Adipocyte (in vitro differentiated cells): Measurements from ENCODE around the gene MEG3.
A peak's percentile ranks its signal among the peaks of the same experiment; 100 is the strongest.

Experiments used
- DNase-seq: peaks from one replicate; pipeline ENCODE4 v3.0.0-alpha.2; 2015; ENCODE audit warnings: low read depth
- H3K27me3 ChIP-seq: replicated peaks from 2 replicates; pipeline ENCODE4 v1.7.0; 2013; ENCODE audit warnings: mild to moderate bottlenecking, low read length, moderate library complexity; ENCODE audit not compliant: control insufficient read depth, insufficient read depth
- H3K36me3 ChIP-seq: 2 replicates; pipeline ENCODE4 v1.7.0; 2013; ENCODE audit warnings: low read length, mild to moderate bottlenecking, moderate library complexity; ENCODE audit not compliant: control insufficient read depth, insufficient read depth, severe bottlenecking
- H3K4me1 ChIP-seq: 2 replicates; pipeline ENCODE4 v1.7.0; 2013; ENCODE audit warnings: mild to moderate bottlenecking, low read length, moderate library complexity; ENCODE audit not compliant: control insufficient read depth, insufficient read depth
- H3K4me3 ChIP-seq: 2 replicates; pipeline ENCODE4 v1.7.0; 2013; ENCODE audit warnings: mild to moderate bottlenecking, low read length, moderate library complexity
- H3K9ac ChIP-seq: 2 replicates; pipeline ENCODE4 v1.7.0; 2013; ENCODE audit warnings: mild to moderate bottlenecking, low read length, moderate library complexity
- H3K9me3 ChIP-seq: 2 replicates; pipeline ENCODE4 v1.7.0; 2013; ENCODE audit warnings: mild to moderate bottlenecking, low read length, moderate library complexity; ENCODE audit not compliant: control insufficient read depth

Gene MEG3

GRCh38 chr14:100836311-100836805 is 10.4 kb downstream of the MEG3 start:
- Histone ChIP-seq H3K27me3 (no peaks in the 10 kb centered on the region), H3K9me3 (no peaks in the 10 kb centered on the region), H3K36me3 (peaks cover 42% of the 10 kb centered on the region), H3K9ac (no peak overlapping the region), H3K4me3 (no peak overlapping the region), H3K4me1 (peaks cover 10% of the 10 kb centered on the region)
- no peak for DNase-seq

DNA sequence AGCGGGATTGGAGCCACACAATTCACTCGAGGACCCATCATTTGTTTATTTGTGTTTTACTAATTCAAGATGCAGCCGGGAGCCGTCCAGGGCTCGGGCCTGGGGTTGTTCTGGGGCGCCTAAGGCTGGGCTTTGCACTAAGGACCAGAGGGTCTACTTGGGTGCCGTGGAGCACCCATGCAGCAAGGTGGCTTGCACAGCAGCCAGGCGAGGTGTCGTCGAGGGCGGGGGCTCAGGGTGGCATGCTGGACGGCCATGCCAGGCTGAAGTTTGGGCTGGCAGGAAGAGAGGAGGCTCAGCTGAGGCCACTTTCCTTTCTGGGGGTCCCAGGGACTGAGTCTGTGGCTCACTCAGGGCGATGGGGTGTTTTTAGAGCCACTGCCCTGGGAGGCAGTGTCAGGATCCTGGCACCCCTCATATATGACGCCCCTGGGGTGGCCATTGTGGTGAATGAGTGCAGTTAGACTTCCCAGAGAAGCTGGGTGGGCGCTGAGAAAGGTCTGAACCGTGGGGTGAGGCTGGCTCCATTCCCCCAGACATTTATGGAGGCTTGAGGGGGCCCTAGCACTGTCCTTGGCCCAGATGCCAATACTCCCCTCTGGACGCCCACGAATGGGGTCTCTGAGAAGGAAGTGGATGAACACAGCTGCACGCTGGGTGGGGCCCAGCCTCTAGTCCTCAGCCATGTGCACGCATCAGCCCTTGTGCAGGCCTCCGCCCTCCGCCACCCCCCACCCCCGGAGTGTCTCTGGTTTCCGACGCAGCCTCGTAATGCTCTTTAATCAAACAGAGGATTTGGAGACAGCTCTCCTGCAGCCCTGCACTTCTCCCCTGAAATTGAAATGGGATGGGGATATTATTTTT is 11.3 kb downstream of the MEG3 start:
- no peak for DNase-seq
- no peak overlapping the region for H3K9ac ChIP-seq
- H3K36me3 ChIP-seq: peaks cover 39% of the 10 kb centered on the region
- H3K9me3 ChIP-seq: no peaks in the 10 kb centered on the region
- no peak overlapping the region for H3K4me3 ChIP-seq
- peaks cover 12% of the 10 kb centered on the region for H3K4me1 ChIP-seq
- no peaks in the 10 kb centered on the region for H3K27me3 ChIP-seq

DNA sequence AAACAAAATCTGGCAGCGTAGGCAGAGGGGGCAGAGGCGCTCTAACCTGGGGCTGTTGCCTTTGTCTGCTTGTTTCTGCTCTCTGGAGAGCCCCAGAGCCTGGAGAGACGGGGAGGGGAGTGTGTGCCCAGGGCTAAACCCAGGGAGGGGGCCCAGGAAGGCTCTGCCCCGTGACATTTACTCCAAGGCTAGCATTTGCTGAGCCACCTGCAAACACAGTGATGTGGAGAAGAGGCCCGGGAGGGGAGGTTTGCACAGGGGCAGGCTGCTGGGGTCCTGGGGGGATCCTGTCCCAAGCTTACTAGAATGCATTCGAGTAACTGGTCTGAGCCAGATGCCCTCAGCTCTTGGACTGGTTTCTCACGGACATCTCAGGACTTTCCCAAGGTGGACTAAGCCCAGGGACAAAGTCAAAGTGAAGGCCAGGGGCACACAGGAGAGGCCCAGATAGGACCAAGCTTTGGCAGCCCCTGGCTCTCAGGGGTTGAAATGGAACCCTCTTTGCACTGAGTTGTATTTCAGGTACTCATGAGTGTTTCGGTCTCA is 12.0 kb downstream of the MEG3 start:
- Histone ChIP-seq H3K9me3 (no peaks in the 10 kb centered on the region), H3K36me3 (peaks cover 32% of the 10 kb centered on the region), H3K27me3 (no peaks in the 10 kb centered on the region), H3K4me1 (peaks cover 19% of the 10 kb centered on the region), H3K4me3 (no peak overlapping the region), H3K9ac (no peak overlapping the region)
- DNase-seq: no peak

DNA sequence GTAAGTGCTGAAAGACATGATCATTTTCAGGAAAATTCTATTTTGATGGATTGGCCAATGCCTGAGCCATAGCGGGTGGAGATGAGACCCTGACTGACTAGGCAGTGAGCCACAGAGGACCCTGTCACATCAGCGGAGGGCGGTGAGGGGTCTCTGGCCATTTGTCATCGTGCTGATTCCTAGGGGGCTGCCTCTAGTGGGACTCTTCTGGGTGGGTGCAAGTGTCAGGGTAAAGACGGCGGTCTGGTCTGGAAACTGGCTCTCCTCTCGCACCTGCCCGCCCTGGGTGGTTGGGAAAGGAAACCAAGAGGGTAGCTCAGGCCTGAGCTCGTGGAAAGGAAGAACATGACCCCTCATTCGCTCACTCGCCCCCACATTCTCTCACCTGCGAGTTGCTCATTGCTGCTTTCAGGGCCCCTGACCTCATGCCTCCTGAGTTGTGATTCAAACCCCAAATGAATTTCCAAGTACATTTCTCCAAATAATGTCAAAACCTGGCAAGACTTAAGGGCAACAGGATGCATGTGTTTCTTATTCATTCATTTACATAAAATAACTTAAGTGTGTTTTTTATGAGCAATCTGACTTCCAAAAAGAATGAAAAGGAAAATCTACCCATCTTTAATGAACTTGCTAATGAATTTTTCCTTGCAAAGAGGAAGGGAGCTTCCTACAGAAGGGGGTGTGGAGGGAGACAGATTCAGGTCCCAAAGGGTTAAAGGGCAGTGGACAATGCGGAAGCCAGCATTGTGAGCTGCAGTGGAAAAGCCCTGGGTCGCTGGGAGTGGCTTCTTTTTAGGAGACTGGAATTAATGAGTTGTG is 12.8 kb downstream of the MEG3 start:
- no peak overlapping the region for H3K4me3 ChIP-seq
- peaks cover 32% of the 10 kb centered on the region for H3K36me3 ChIP-seq
- H3K9ac ChIP-seq: no peak overlapping the region
- H3K4me1 ChIP-seq: peaks cover 26% of the 10 kb centered on the region
- no peaks in the 10 kb centered on the region for H3K9me3 ChIP-seq
- DNase-seq: no peak
- H3K27me3 ChIP-seq: no peaks in the 10 kb centered on the region

DNA sequence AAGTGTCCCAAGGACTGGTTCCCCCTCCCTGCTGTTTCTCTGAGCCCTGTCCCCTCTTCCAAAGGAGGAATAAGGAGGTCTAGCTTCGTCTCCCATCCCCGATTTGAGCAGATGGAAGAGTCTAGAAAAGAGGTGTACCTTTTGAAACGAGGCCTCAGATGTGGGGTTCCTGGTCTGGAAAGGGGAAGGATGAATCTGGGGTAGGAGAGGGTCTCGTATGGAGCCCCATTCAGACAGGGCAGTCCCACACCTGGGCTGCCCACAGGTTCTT is 13.3 kb downstream of the MEG3 start:
- H3K9me3 ChIP-seq: no peaks in the 10 kb centered on the region
- H3K4me3 ChIP-seq: no peak overlapping the region
- no peaks in the 10 kb centered on the region for H3K27me3 ChIP-seq
- DNase-seq: no peak
- peaks cover 26% of the 10 kb centered on the region for H3K4me1 ChIP-seq
- no peak overlapping the region for H3K9ac ChIP-seq
- H3K36me3 ChIP-seq: peaks cover 27% of the 10 kb centered on the region

DNA sequence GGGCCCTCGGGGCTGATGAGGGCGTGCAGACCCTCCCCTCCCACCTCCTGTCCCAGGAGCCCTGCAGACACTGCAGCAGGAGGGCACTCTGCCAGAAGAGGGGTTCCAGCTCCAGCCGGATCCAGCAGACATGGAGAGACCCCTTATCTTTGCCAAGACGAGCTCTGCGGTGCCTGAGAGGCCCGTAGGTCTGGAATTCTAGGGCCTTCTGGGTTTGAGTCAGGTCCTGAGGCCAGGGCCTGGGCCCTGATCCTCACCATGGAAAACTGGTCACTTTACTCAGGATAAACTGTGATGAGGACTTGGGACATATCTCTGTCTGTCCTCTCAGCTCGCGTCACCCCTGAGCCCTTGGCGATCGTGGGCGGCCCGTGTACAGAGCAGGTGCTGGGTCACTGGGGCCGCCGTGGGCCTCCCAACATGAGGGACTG is 13.8 kb downstream of the MEG3 start:
- Histone ChIP-seq H3K4me1 (peaks cover 26% of the 10 kb centered on the region), H3K4me3 (no peak overlapping the region), H3K9me3 (no peaks in the 10 kb centered on the region), H3K36me3 (peaks cover 22% of the 10 kb centered on the region), H3K27me3 (no peaks in the 10 kb centered on the region), H3K9ac (no peak overlapping the region)
- DNase-seq: no peak

DNA sequence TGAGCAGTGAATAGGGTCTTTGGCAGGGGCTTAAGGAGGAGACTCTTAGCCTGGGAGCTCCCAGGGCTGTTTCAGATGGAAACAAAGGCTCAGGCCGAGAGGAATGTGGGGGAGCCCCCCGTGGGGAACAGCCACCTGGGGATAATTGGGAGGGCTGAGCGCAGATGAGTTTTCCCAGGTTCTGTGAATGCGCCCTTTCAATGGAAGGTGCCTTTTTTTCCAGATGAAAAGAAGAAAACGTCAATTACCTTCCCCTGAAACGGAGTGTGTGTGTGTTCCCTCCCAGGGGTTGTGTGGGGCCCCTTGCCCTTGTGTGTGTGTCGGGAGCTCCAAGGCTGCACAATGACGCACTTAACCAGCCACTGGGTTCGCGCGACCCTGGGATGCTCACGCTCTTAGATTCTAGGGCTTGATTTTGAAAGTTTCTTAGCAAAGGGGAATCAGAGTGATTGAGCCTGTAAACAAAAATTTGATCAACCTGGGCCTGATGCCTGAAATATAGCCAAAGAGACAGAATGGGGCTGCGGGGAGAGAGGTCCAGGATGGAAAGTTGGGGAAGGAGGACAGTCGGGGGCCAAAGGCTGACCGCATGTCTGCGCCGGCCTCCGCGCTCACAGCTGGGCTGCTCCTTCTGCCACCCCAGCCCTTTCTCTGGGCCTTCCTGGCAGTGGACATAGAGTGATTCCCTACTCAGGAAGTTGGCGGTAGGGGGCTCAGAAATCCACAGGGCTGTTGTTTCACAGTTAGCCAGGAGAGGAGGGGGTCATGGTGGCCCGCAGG is 14.6 kb downstream of the MEG3 start:
- DNase-seq: no peak
- peaks cover 19% of the 10 kb centered on the region for H3K36me3 ChIP-seq
- no peak overlapping the region for H3K4me3 ChIP-seq
- H3K9me3 ChIP-seq: no peaks in the 10 kb centered on the region
- H3K4me1 ChIP-seq: peaks cover 26% of the 10 kb centered on the region
- no peaks in the 10 kb centered on the region for H3K27me3 ChIP-seq
- H3K9ac ChIP-seq: no peak overlapping the region

DNA sequence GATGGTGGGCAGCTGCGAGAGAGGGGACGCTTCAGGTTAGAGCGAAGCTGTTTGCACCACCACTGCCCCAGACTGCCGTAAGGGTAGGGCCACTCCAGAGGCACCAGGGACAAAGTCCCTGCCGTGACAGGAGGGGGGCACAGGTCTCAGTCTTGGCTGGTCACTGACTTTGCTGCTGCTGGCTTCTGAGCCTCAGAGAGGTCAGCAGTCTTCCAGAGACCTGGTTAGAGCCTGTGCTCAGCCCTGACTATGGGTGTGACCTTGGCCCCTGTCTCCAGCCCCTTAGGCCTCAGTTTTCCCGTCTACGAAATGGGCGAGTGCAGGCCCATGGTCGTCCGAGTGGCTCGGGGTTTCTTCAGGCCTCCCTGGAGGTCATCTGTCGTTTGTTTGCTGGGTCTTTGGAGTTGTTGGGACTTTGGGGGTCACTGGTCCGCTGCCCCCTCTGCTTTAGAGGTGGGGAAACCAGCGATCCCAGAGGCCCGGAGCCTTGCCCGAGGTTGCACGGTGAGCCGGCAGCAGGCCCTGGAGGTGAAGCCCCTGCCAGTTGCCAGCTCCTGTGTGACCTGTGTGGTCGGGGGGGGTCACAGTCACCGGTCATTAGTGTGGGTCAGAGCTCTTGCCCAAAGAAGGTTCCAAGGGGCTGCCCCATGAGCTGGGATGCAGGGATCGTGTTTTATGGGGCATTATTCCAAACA is 15.3 kb downstream of the MEG3 start:
- no peak overlapping the region for H3K4me3 ChIP-seq
- H3K9me3 ChIP-seq: no peaks in the 10 kb centered on the region
- H3K4me1 ChIP-seq: peaks cover 26% of the 10 kb centered on the region

GRCh38 chr14:100841761-100842403 is 16.0 kb downstream of the MEG3 start:
- Histone ChIP-seq H3K9ac (no peak overlapping the region), H3K4me1 (peaks cover 26% of the 10 kb centered on the region), H3K9me3 (no peaks in the 10 kb centered on the region), H3K4me3 (no peak overlapping the region), H3K27me3 (no peaks in the 10 kb centered on the region), H3K36me3 (peaks cover 20% of the 10 kb centered on the region)
- DNase-seq: no peak

More for the DNA sequence above, 15.3 kb downstream of the MEG3 start:
- Histone ChIP-seq H3K9ac (no peak overlapping the region), H3K27me3 (no peaks in the 10 kb centered on the region), H3K36me3 (peaks cover 23% of the 10 kb centered on the region)
- DNase-seq: no peak

DNA sequence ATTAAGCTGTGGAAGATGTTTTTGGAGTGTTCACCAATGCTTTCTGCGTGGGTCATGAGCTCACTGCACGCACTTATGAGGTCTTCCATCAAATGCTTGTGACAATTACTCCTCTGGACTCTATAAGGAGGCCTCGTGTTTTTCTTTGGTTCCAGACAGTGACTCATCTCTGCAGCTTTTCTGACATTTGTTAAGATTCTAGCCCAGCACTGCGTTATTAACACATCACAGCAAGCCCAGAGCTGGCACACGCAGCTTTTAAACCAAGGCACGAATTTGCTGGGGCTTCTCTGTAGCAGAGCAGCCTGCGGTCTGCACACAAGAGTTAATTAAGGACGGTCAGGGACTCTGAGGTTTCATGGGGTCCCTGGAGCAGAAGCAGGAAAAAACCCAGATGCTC is 16.9 kb downstream of the MEG3 start:
- Histone ChIP-seq H3K4me3 (peak overlapping the region; percentile 34), H3K9me3 (no peaks in the 10 kb centered on the region), H3K9ac (no peak overlapping the region), H3K27me3 (no peaks in the 10 kb centered on the region), H3K4me1 (peaks cover 26% of the 10 kb centered on the region), H3K36me3 (peaks cover 16% of the 10 kb centered on the region)
- DNase-seq: peak; percentile 86
